22Rv1 (cell line): Measurements from ENCODE around the gene RABGAP1L.

Experiments
- CTCF ChIP-seq: fragments of 450-650 bp; IDR thresholded peaks from 2 replicates; pipeline ENCODE4 v1.5.1; 2017; ENCODE audit warnings: mild to moderate bottlenecking
- ZFX ChIP-seq: fragments of 450-650 bp; IDR thresholded peaks from 2 replicates; pipeline ENCODE4 v1.6.1; 2017; ENCODE audit warnings: antibody characterized with exemption, borderline replicate concordance

GRCh38 chr1:174769961-174770549 lies 610.7 kb downstream of the RABGAP1L start:
- TF ChIP-seq CTCF (peak; percentile 96), ZFX (no peak)
